GM10248 (cell line): ENCODE measurements around the gene ALPI.
A peak's percentile ranks its signal among the peaks of the same experiment; 100 is the strongest.
"Not testable (repeated sequence)": the region's sequence is repeated elsewhere in the genome, so short reads cannot be mapped to it uniquely, and the experiment has no call there.

Experiments used
- CTCF ChIA-PET: fragments of 300-600 bp; sonication (Branson Sonifier 250); formaldehyde crosslinking; extraction: SDS; loops from one replicate; lab custom pipeline; 2021; ENCODE audit warnings: antibody characterized with exemption; lab: Yijun Ruan, JAX
- POLR2A ChIA-PET: fragments of 350-650 bp; sonication (Branson Sonifier 250); formaldehyde crosslinking; extraction: SDS; loops from one replicate; lab custom pipeline; 2020; ENCODE audit warnings: antibody characterized with exemption; lab: Yijun Ruan, JAX
- DNase-seq: peaks from one replicate; pipeline ENCODE4 v3.0.0; 2012; ENCODE audit errors: extremely low spot score
- TF ChIP-seq, protein P1 (sequence below): IDR thresholded peaks from 2 replicates; pipeline ENCODE4 v1.5.1; 2012; ENCODE audit warnings: mild to moderate bottlenecking, low read depth; ENCODE audit errors: extremely low read depth, missing control alignments, control extremely low read depth

ALPI gene

DNA sequence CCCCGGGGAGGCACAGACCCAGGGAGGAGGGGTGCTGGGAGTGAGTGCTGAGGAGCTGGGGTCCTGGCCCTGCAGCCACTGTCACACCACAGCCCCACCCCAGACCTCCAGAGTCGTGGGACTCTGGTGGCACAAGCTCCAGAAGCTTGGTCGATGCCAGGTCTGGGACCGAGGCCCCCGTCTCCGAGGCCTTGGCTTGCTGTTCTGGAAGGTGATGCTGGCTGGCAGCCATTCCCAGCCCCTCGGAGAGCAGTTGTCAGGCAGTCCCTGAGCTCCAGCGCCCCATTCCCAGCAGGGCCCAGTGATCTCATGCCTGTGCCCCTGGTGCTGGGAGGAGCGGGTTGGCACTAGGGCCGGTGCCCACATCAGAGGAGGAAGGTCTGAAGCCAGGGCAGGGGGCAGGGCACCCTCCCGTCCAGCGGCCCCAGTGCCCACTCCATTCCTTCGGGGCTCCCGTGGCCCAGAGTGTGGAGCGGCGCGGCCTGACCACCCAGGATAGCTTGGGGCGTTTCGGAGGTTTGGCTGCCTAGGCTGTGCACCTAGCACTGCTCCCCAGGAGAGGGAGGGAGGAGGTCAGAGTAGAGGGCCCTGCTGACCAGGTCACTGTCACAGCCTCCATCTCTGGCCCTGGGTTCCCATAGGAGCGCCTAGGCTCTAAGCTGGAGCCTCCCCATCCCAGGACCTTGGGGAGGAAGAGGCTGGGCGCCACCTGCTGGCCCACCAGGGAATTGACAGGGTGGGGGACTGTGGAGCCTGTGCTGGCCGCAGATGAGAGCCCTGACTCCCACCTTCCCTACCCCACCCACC lies 16.8 kb upstream of the ALPI start:
- CTCF ChIA-PET, result interaction anchor here (0.7 to 2.3 kb wide), 31 partner anchors 9 to 587 kb away, joined by 3 to 19 read pairs (median 4); no protein-coding TSS in a partner anchor
- TF ChIP-seq, protein P1, sequence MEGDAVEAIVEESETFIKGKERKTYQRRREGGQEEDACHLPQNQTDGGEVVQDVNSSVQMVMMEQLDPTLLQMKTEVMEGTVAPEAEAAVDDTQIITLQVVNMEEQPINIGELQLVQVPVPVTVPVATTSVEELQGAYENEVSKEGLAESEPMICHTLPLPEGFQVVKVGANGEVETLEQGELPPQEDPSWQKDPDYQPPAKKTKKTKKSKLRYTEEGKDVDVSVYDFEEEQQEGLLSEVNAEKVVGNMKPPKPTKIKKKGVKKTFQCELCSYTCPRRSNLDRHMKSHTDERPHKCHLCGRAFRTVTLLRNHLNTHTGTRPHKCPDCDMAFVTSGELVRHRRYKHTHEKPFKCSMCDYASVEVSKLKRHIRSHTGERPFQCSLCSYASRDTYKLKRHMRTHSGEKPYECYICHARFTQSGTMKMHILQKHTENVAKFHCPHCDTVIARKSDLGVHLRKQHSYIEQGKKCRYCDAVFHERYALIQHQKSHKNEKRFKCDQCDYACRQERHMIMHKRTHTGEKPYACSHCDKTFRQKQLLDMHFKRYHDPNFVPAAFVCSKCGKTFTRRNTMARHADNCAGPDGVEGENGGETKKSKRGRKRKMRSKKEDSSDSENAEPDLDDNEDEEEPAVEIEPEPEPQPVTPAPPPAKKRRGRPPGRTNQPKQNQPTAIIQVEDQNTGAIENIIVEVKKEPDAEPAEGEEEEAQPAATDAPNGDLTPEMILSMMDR, result peak; percentile 60
- no peak for DNase-seq
- POLR2A ChIA-PET, result no interaction called here

DNA sequence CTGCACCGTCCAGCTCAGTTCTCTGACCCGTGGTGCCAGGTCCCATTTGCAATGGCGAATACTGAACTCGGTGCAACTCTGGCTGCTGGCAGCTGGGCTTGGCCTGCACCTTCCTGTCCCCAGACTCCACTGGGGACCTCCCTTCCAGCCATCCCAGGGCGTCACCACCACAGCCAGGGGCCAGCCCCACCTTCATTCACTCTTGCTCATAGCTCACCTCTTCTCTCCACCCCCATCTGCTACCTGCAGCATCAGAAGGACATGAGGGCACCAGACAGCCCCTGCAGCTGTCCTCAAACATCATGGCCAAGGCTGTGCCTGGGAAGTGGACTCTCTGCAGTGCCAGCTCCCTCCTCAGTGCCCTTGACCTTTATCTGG lies 16.2 kb upstream of the ALPI start:
- CTCF ChIA-PET, result interaction anchor here (0.9 to 2.3 kb wide), 28 partner anchors 9 to 588 kb away, joined by 3 to 19 read pairs (median 4); no protein-coding TSS in a partner anchor
- DNase-seq, result no peak
- POLR2A ChIA-PET, result no interaction called here
- TF ChIP-seq, protein P1, result no peak

DNA sequence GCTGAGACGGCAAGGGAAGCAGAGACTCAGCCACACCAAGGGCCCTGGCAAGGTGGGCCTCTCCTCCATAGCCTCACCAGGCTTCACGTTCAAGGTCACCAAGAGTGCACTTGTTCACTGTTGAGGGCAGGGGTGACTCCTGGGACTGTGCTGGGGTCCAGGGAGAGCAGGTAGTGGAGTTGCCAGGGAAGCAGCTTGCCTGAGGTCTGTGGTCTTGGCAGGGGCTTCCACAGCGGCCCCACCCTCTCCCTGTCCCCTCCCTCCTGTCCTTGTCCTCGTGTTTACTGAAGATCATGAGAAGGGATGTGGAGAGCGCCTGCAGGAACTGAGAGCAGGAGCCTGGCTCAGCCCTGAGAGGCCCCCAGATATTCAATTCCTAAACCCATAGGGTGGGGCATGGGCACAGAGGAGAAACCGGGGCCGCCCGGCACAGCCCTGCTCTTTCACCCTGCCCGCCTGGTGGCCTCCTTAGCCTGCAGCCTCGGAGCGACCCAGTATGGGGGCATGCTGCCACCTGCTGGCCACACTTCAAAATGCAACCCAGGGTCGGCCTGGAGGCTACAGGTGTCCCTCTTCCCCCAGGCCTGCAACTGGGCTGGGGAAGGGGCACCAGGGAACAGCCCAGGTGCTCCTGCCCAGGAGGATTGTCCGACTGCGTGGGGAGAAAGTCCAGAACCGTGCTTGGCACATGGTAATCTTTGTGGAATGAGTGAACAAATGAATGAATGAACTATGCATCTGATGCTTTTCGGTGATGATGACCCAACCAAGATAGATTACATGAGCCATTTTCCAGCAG lies 15.5 kb upstream of the ALPI start:
- CTCF ChIA-PET, result interaction anchor here (0.8 to 2.5 kb wide), 25 partner anchors 8 to 588 kb away, joined by 3 to 19 read pairs (median 4); no protein-coding TSS in a partner anchor
- TF ChIP-seq, protein P1, result peak; percentile 94
- POLR2A ChIA-PET, result not testable (repeated sequence)
- peak; percentile 87 for DNase-seq

DNA sequence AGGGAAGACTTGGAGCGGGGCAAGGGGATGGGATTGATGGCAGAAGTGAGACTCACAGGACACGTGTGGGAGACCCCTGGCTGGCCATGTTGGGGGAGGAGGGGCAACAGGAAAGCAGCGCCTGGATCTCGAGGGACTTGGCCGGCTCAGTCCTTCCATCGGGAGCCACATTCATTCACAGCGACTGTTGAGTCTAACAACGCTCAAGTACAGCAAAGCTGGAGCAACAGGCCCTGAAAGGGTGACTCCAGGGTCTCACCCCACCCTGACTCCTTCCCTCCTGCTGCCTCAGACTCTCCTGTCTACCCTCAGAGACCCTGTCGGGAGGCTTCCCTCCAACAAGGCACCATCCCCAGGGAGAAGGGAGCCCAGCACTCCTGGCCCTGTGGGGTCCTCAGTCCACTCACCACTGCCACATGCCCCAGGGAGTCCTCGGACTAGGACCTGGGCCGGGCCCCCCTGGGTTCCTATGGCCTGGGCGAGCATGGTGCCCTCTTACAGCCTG lies 14.8 kb upstream of the ALPI start:
- no peak for DNase-seq
- CTCF ChIA-PET, result interaction anchor here (0.8 to 2.5 kb wide), 5 partner anchors 11 to 541 kb away, joined by 3 to 8 read pairs (median 3); no protein-coding TSS in a partner anchor
- POLR2A ChIA-PET, result no interaction called here

DNA sequence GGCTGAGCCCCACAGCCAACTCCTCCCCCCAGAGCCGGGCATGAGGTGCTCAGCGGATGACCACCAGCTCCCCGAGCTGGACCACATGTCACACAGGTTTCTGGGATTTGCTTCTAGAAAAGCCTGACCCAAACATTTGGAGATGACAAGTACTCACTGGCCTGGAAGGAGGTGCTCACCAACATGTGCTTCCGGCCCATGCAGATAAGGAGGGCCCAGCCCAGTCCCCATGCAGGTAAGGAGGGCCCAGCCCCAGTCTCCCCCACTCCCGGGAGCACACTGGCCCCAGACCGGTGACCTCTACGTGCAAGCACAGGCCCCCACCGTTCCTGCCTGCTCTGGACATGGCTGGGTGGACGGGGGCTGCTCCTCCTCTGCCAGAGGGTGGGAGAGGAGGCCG lies 14.0 kb upstream of the ALPI start:
- POLR2A ChIA-PET, DNase-seq: not testable (repeated sequence)
- CTCF ChIA-PET, result interaction anchor here (1.1 to 2.5 kb wide), 3 partner anchors 112 to 542 kb away, joined by 3 to 8 read pairs (median 3); no protein-coding TSS in a partner anchor

More for the DNA sequence above, 14.8 kb upstream of the ALPI start:
- TF ChIP-seq, protein P1, result no peak

DNA sequence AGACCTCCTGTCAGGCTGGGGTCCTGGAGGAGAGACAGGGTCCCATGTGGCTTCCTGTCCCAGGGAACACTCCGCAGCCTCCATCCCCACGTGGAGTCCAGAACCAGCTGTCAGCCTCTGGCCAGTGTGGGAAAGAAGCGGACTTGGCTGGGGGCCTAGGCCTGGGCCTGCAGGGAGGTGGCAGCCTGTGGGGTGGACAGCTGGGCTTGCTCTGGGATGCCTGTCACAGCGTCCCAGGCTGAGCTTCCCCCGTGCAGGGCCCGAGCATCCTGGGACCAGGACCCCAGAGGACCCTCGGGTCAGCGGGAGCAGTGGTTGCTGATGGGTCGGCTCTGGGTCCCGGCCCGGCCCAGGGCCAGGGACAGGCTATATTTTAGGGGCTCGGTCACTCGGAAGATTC lies 13.5 kb upstream of the ALPI start:
- DNase-seq, POLR2A ChIA-PET: not testable (repeated sequence)
- CTCF ChIA-PET, result interaction anchor here (1.3 to 2.5 kb wide), 2 partner anchors 113 to 542 kb away, joined by 3 to 8 read pairs; no protein-coding TSS in a partner anchor

DNA sequence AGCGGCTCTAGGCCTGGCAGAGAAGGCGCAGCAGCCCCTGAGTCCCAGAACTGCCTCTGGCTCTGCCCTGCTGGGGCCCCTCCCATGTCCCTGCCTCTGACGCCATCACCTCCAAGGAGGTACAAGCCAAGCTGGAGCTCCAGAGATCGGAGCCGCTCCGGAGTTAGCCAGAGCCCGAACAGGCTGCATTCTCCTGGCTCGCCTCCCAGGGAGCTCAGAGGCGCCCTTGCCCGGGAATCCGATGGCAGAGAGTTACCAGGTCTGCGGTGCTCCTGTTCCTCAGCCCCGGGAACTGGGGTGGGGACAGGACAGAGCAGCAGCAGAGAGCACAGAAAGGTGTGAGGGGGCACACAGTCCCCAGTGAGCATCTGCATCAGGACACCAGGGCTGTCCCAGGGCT lies 12.9 kb upstream of the ALPI start:
- DNase-seq, POLR2A ChIA-PET: not testable (repeated sequence)
- CTCF ChIA-PET, result interaction anchor here (2.5 kb wide), 1 partner anchor 543 kb away, joined by 8 read pairs; no protein-coding TSS in a partner anchor

DNA sequence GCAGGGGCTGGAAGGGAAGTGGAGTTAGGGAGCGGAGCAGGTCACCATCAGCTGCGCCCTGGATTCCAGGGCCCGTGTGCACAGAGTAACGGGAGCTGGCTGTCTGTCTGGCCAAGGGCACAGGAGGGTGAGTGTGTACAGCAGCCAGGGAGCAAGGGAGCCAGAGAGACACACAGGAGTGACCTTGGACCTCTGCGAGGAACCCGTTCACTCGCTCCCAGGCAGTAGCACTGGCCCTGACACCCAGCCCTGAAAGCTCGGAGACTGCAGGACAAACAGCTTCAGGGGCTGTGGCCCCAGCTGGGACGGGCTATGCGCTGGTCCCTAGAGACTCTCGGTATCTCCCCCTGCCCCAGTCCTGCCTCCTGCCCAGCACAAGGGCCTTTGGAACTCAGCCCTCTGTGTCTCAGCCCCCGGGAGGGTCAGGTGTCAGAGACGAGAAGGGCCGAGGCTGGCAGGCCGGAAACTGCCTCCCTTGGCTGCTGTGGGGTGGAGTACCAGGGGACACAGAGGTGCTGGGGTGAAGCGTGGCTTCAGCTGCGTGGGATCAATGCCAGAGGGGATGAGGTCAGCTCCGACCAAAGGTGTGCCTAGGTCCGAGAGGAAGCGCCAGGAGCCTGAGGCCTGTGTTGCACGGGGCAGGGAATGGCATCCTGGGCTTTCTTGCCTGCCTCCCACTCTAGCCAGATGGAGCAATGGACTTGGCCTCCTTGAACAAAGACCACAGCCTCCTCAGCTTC lies 12.1 kb upstream of the ALPI start:
- POLR2A ChIA-PET, DNase-seq: not testable (repeated sequence)
- CTCF ChIA-PET, result interaction anchor here (1.0 to 1.6 kb wide), 6 partner anchors 9 to 543 kb away, joined by 3 to 6 read pairs (median 4); partner anchors contain the start of gene ALPI
